ENCODE measurements around the gene SNRPD1.

GRCh38 chr18:21662581-21662980 is 50.5 kb downstream of the SNRPD1 start:
- TF ChIP-seq POLR2A (IDR thresholded peaks at IDR 0.05; ENCODE audit: borderline replicate concordance, extremely low read depth, insufficient read depth, insufficient read length) (no peak), ZBTB33 (IDR thresholded peaks at IDR 0.05; ENCODE audit: extremely low read depth, insufficient replicate concordance, low read length) (no peak), CTCF (IDR thresholded peaks at IDR 0.05 in 2 of 3, conservative IDR thresholded peaks at IDR 0.05 in 1 of 3; ENCODE audit: borderline replicate concordance in 1 of 3, insufficient read depth in 1 of 3, low read depth in 2 of 3, low read length in 2 of 3) (no peak)

Measured in HCT116 (cell line).